Myocyte (in vitro differentiated cells): ENCODE results near the gene ZNF428. TPM values are rescaled to one million over a fixed set of nuclear protein-coding genes. Genes with fewer than 3 reads are reported as not detected.
A peak's percentile ranks its signal among the peaks of the same experiment; 100 is the strongest.
"Not testable (repeated sequence)": the region's sequence is repeated elsewhere in the genome, so short reads cannot be mapped to it uniquely, and the experiment has no call there.

Source experiments
- DNase-seq: peaks from one replicate; pipeline ENCODE4 v3.0.0-alpha.2; 2012; ENCODE audit warnings: low read depth
- polyA plus RNA-seq: library from polyadenylated mRNA; unstranded; fragments of >200 nt; gene quantifications from one replicate; pipeline ENCODE4 v1.2.1, GENCODE V29; 2012; ENCODE audit warnings: missing spikeins
- total RNA-seq: library from RNA; depleted of rRNA; stranded (reverse); fragments of >200 nt; gene quantifications from 2 replicates; pipeline ENCODE4 v1.2.3, GENCODE V29; 2014

Gene ZNF428, protein sequence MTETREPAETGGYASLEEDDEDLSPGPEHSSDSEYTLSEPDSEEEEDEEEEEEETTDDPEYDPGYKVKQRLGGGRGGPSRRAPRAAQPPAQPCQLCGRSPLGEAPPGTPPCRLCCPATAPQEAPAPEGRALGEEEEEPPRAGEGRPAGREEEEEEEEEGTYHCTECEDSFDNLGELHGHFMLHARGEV
- total RNA-seq, result 52.6 and 65.2 TPM in 2 replicates
- polyA plus RNA-seq, result 73.7 TPM

DNA sequence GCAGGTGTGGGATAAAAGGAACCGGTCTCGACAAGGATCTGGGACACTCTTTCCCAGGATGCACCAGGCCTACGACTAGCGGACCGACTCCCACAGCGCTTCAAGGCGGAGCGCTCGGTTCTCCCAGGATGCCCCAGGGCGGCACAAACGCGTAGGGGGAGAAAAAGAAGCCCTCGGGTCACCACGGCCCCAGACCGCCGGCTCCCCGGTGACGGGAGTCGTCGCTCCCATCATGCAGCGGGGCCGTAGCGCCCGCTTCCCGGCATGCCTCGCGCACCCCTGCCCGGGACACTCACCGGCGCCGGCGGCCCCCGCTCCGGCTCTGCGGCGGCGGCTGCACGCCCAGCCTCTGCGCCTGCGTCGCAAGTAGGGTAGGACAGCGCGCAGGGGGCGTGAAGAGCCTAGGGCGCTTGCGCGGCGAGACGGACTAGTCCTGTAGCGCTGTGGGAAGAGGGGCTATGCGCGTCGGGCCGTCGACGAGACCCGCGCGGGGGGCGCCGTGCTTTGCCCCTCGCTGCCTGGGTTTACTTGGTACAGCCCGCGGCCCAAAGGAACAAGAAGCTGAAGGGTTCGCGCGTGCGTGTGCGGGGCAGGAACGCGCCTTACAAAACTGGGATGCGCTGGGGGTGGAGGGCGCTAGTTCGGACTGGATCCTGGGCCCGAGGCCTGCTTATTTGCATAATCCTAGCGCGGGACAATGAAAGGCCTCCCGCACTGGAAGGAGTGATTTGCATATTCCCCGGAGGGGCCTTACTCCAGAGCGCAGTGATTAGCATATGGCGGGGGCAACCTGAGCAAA lies at the start of gene ZNF428:
Gene ZNF428 (minus strand): TSS at position 368 of the 799 bp plus-strand sequence. CDS start 5,325 bp downstream, outside the sequence.
- peak; percentile 93 for DNase-seq

DNA sequence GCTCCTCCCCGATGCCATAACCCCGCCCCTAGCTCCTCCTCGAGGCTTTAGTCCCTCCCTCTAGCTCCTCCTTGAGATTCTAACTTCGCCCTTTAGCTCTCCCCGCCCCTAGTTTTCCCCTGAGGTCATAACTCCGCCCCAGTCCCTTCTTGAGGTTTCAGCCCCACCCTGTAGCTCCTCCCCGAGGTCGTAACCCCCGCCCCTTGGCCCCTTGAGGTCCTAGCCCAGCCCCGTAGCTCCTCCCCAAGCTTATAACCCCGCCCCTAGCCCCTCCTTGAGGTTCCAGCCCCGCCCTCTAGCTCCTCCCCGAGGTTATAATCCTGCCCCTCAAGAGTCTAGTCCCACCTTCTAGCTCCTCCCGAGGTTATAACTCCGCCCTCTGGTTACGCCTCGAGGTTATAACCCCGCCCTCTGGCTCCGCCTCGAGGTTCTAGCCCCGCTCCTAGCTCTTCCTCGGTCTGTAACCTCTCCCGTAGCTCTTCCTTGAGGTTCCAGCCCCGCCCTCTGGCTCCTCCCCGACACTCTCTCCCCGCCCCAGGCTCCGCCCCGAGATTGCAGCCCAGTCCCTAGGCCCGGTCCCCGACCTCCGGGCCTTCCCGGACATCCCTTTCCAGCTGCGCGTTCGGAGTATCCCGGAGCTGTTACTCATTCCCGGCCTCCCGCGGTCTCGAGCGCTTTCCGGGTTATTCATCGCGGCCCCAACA lies 49.1 kb upstream of the ZNF428 start:
- DNase-seq, result peak; percentile 99

DNA sequence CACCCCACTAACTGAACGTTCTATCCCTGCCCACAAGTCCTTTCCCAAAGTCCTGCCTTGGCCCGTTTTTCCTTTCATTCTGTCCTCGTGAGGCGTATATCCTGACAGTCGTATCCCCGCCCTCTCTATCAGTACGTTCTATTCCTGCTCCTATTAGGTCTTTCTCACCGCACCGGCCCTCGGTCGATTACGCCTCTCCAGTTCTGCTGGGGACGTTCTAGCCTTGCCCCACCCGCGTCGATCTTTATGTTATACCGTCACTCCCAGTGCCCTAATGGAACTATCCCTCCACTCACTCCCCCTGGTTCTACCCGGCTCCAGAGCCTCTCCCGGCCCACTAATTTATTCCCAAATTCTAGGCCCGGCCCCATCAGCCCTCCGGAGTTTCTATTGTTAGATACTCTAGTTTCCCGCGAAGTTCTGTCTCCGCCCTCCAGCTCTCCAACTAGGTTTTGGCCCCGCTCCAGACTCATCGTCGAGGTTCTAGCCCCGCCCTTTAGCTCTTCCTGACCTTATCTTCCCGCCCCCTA lies 48.5 kb upstream of the ZNF428 start:
- no peak for DNase-seq

DNA sequence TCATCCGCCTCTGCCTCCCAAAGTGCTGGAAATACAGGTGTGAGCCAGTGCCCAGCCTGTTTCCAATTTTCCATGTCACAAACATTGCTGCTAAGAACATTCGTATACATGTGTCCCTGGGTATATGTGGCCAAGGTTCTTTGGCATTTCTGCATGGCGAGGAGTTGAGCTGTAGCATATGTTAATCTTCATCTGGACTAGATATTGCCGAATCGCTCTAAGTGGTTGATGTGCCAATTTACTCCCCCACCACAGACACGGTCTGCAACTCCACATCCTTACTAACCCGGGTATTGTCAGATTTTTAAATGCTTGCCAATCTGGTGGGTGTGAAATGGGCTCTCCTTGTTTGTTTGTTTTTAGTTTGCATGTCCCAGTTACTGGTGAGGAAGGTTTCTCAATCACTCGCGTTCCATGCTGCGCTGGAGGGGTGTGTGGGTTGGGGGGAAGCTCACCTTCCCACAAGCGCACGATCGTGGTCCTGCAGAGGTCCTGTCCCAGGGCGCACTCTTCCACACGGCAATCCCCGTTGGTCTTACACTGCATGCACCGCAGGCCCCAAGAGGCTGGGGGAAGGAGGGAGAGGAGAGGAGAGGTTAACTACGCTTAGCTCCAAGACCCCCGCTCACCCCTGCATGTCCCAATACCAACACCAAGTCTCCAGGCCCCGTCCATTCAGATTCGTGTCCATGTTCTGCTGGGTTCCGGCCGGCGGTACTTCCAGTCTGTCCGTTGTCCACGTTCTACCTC lies 47.9 kb upstream of the ZNF428 start:
- no peak for DNase-seq

DNA sequence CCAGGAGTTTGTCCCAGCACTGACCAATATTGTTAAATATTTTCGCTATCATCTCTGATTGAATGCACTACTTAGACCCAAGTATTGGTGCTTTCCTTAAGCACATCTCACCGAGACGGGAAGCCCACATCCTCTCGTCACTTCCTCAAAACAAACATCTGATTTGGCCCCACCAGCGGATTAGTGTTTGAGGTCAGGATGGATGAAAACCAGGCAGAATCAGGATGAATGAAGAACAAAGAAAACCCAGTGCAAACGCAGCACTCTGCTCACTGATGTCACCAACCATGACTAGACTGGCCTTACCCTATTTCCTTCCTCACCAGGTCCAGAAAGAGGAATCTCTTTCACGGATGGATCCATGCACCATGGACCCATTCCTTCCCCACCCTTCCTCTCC lies 44.6 kb upstream of the ZNF428 start:
- DNase-seq, result no peak

DNA sequence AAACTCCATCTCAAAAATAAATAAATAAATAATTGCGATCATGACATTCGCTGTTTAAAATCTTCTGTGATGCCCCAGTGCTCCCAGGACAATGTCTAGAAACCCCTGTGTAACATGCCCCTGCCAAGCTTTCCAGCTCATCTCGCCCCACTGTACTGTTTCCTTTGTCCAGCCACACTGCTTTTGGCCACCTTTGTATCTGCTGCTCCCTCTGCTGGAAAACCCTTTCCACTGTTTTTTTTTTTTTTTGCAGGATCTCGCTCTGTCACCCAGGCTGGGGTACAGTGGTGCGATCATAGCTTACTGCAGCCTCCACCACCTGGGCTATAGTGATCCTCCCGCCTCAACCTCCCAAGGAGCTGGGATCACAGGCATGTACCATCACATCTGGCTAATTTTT lies 43.1 kb upstream of the ZNF428 start:
- DNase-seq, result peak; percentile 36

DNA sequence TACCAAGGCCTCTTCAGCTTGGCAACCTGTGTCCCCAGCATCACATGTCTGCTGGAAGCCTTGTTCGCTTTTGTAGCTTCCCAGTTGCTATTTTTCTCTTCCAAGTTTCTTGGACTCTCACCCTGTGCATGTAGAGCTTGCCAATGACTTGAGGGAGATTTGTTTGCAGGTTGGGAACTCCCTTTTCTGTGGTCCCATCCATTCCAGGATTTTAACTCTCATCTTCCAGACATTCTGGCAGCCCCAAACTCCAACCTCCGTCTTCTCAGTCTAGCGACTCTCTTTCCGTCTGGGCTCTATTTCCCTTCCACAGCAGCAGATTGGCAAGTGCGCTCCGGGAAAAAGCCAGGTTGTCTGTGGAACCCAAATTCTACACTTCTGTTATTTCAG lies 41.5 kb upstream of the ZNF428 start:
- DNase-seq, result no peak

DNA sequence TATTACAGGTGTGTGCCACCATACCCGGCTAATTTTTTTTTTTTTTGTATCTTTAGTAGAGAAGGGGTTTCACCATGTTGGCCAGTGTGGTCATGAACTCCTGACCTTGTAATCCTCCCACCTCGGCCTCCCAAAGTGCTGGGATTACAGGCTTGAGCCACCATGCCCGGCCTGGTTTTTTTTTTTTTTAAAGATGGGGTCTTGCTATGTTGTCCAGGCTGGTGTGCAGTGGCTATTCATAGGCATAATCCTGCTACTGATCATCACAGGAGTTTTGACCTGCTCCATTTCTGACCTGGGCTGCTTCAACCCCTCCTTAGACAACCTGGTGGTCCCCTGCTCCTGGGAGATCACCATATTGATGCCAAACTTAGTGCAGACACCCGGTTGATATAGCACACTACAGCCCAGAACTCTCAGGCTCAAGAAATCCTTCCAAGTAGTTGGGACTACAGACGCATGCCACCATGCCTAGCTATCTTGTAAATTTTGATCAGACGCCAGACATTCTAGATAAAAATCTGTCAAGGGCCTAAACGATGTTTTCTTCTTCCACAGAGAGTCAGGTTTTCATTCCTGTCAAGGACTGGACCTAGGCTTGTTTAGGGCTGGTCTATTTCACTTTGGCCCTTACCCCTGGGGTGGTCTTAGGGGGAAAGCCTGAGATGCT lies 41.0 kb upstream of the ZNF428 start:
- DNase-seq, result no peak

DNA sequence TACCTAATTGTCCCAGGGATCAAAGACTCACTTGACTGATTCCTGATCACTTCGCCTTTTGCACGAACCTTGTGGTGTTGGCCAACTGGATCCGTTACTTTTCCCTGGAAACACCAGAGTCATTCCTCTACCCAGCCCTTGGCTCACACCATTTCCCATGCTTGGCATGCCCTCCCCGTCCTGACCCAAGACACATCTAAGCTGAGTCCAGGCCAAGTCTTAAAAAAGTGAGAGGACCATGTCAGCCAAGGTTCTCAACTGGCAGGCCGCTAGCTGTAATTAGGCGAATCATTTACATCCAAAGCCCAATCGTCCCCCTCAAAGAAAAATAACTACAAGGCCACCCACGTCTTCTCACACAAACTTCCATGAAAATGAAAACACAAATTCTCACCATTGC lies 39.1 kb upstream of the ZNF428 start:
- no peak for DNase-seq

DNA sequence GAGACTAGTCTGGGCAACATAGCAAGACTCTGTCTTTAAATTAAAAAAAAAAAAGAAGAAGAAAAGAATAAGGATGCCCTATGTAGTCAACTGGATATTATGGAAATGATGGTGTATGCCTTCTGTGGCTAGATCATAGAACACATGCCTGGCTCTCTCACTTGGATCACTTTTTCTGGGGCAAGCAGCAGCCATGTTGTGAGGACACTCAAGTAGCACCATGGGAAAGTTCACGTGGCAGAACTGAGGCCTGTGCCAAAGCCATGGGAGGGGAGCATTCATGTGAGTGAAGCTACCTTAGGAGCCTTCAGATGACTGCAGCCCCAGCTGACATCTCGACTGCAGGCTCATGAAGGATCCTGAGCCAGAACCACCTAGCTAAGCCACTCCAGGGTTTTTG lies 38.6 kb upstream of the ZNF428 start:
- DNase-seq, result no peak

DNA sequence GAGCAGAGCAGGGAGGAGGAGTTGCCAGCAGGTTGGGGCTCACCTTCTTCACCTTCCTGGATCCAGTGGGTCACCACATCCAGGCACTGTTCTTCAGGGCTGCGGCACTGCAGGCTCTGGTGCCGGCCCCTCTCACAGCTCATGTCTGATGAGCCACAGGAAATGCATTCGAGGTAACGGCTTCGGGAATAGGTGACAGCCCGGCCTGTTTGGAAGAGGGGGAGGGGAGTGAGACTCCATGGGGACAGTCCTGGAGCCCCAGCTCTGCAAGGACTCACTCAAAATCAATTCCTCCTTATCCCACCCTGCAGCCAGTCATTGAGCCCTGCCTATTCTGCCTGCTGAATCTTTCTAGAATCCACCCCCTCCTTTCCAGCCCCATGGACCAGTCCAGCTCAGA lies 37.0 kb upstream of the ZNF428 start:
- DNase-seq, result no peak

DNA sequence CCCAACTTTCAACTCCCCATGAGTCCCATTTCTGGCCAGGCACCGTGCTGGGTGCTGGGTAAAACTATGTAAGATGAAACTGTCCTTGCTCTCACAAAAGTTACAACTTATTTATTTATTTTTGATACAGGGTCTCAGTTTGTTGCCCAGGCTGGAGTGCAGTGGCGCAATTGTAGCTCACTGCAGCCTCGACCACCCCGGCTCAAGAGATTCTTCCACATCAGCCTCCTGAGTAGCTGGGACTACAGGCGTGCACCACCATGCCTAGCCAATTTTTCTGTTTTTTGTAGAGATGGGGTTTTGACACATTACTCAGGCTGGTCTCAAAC lies 33.1 kb upstream of the ZNF428 start:
- DNase-seq, result no peak

DNA sequence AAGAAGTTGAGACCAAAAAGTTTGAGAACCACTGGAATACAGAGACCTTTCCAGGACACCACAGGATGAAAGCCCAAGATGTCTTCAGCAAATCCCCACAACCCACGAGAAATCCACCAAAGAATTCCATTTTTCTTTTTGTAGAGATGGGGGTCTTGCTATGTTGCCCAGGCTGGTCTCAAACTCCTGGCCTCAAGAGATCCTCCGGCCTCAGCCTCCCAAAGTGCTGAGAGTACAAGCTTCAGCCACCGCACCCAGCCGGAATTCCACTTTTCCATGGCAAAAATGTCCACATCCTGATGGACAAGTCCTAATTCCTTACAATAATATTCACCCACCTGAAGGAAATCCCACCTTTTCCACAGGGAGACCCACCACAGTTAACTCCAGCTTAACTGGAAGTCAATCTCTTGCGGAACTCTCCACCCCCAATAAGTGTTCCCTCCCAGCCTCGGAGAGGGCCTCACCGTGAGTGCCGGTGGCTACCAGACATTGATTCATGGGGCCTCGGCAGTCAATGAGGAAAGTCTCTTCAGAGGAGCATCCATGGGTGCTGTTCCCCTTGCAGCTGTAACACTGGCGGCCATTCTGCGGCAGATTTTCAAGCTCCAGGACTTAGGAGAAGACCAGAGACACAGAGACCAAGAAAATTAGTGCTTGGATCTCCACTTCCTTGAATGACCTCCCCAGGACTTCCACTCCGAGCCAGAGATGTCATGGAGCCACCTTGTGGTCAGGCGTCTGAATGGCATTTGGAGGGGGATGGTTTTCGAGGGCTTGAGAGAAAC lies 32.5 kb upstream of the ZNF428 start:
- peak; percentile 78 for DNase-seq

DNA sequence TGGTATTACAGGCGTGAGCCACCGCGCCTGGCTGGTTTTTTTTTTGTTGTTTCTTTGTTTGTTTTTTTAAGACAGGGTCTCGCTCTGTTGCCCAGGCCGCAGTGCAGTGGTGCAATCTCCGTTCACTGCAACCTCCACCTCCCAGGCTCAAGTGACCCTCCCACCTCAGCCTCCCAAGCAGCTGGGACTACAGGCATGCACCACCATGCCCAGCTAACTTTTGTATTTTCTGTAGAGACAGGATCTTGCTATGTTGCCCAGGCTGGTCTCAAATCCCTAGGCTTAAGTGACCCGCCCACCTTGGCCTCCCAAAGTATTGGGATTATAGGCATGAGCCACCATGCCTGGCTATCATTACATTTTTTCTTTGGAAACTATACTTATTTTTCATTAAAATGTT lies 30.8 kb upstream of the ZNF428 start:
- DNase-seq, result not testable (repeated sequence)

DNA sequence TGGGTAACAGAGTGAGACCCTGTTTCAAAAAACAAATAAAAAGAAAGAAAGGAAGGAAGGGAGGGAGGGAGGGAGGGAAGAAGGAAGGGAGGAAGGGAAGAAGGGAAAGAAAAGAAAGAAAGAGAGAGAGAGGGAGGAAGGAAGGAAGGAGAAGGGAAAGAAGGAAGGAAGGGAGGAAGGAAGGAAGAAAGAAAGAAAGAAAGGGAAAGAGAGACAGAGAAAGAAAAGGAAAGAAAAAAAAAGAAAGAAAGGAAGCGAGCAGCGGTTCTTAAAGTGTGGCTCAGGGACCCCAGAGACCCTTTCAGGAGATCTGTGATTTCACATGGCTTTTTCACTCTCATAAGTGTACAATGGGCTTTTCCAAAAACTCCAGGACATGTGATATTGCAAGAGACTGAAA lies 30.1 kb upstream of the ZNF428 start:
- DNase-seq, result no peak

DNA sequence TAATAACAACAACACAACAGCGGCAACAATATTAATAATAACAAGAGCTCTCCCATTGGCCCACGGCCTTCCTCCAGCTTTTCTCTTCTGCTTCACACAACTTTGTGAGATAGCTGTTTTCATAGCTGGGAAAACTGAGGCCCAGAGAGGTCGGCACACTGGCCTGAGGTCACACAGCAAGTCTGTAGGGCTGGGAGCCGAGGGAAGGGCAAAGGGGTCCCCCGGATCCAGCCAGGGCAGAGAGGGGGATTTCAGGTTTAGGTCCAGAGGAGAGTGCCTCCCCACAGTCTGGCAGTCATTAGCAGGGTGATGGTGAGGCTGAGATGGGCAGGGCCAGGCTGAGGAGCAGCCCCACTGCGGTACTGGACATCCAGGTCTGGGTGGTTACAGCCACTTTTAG lies 29.2 kb upstream of the ZNF428 start:
- DNase-seq, result no peak

DNA sequence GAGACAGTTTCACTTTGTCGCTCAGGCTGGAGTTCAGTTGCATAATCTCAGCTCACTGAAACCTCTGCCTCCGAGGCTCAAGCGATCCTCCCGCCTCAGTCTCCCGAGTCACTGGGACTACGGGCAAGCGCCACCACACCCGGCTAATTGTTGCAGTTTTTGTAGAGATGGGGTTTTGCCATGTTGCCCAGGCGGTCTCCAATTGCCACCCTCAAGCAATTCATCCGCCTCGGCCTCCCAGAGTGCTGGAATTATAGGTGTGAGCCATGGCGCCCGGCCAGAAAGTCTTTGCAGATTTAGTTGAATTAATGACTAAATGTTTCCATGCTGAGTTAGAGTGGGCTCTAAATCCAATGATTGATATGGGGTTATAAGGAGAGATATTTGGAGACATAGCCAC lies 24.8 kb upstream of the ZNF428 start:
- no peak for DNase-seq

DNA sequence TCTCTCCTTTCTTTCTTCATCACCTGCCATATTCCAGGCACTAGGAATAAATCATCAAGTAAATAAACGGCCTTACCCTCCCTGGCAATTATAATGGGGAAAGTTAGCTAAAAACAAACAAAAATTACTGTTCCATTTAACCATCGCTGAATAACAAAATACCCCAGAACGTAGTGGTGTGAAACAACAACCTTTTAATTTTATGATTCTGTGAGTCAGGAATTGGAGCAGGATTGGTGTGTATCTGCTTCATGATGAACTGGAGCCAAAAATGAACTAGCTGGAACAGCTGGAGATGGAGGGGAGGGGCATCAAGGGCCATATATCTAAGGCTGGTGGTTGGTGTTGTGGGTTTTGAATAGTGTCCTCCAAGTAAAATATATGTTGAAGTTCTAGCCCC lies 23.9 kb upstream of the ZNF428 start:
- DNase-seq, result peak; percentile 50

DNA sequence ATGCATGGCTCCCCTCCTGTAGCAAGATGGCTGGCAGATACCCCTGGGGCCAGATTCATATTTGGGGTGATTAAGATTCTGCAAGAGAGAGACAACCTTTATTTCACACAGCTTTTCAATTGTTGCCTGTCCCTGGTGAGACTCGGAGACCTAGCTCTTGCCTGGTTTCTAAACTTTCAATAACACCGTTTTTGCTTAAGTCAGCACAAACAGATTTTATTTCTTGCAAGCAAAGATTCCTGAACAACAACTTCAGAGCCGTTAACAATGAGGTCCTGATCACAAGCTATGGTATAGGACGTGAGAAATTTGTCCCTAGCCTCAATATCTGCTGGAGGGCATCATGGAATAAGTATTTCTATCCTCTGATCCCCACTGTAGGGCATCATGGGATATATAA lies 23.1 kb upstream of the ZNF428 start:
- no peak for DNase-seq

DNA sequence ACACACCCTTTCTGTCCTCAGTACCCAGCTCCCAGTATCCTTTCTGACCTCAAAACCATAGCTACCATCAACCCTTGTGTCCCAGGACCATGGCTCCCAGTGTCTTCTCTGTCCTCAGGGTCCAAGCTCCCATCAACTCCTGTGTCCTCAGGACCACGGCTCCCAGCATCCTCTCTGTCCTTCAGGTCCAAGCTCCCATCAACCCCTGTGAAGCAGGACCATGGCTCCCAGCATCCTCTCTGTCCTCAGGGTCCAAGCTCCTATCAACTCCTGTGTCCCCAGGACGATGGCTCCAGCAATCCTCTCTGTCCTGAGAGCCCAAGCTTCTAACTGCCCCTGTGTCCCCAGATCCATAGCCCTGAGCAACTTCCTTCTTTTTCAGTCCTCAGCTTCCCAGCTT lies 21.9 kb upstream of the ZNF428 start:
- no peak for DNase-seq
